ENCODE data around the gene TPD52L1.
"Not testable (repeated sequence)": the region's sequence is repeated elsewhere in the genome, so short reads cannot be mapped to it uniquely, and the experiment has no call there.

The TPD52L1 gene

DNA sequence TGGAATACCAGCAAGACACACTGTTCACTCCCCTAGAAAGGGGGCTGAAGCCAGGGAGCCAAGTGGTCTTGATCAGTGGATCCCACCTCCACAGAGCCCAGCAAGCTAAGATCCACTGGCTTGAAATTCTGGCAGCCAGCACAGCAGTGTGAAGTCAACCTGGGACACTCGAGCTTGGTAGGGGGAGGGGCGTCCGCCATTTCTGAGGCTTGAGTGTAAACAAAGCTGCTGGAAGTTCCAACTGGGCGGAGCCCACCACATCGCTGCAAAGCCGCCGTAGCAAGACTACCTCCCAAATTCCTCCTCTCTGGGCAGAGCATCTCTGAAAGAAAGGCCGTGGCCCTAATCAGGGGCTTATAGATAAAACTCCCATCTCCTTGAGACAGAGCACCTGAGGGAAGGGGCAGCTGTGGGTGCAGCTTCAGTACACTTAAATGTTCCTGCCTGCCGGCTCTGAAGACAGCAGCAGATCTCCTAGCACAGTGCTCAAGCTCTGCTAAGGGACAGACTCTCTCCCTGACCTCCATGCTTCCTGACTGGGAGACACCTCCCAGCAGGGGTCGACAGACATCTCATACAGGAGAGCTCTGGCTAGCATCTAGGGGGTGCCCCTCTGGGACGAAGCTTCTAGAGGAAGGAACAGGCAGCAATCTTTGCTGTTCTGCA, 126.9 kb downstream of the TPD52L1 start:
- Mint-ChIP-seq H3K9me3 (peaks cover 20% of the 10 kb centered on the region), H3K36me3 (peaks cover 79% of the 10 kb centered on the region), H3K4me1 (peaks cover 21% of the 10 kb centered on the region)
- DNase-seq, H3K27me3 Mint-ChIP-seq, H3K4me3 Mint-ChIP-seq, H3K27ac Mint-ChIP-seq: not testable (repeated sequence)
- CTCF ChIA-PET = interaction anchor here (0.9 to 1.0 kb wide), 2 partner anchors 31 to 128 kb away, joined by 3 read pairs; no protein-coding TSS in a partner anchor

GRCh38 chr6:125282470-125282869, 128.9 kb downstream of the TPD52L1 start:
- CTCF ChIA-PET, H3K27me3 Mint-ChIP-seq, DNase-seq, H3K4me1 Mint-ChIP-seq, H3K27ac Mint-ChIP-seq, H3K4me3 Mint-ChIP-seq: not testable (repeated sequence)
- peaks cover 24% of the 10 kb centered on the region for H3K9me3 Mint-ChIP-seq
- H3K36me3 Mint-ChIP-seq = peaks cover 83% of the 10 kb centered on the region

DNA sequence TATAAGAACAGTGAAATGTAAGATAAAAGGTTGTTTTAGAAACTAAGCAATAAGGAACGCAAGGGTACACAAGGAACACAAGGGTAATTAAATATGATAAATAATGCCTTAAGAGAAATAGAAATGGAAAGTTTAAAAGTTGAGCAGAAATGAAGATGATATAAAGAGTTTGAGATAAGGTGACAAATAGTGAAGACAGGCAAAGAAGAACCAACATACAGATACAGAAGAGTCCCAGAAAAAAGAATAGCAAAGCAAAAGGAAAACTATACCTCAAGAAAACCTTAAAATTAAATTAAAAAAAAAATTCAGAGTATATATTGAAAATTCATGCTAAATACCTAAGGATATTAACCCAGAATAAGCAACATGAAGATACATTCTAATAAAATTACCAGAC, 131.8 kb downstream of the TPD52L1 start:
- CTCF ChIA-PET = no interaction called here
- DNase-seq = no peak
- H3K36me3 Mint-ChIP-seq = peaks cover 83% of the 10 kb centered on the region
- H3K9me3 Mint-ChIP-seq = peaks cover 34% of the 10 kb centered on the region
- no peaks in the 10 kb centered on the region for H3K27me3 Mint-ChIP-seq
- H3K4me3 Mint-ChIP-seq = no peak overlapping the region
- H3K27ac Mint-ChIP-seq = no peak overlapping the region
- peaks cover 2% of the 10 kb centered on the region for H3K4me1 Mint-ChIP-seq

DNA sequence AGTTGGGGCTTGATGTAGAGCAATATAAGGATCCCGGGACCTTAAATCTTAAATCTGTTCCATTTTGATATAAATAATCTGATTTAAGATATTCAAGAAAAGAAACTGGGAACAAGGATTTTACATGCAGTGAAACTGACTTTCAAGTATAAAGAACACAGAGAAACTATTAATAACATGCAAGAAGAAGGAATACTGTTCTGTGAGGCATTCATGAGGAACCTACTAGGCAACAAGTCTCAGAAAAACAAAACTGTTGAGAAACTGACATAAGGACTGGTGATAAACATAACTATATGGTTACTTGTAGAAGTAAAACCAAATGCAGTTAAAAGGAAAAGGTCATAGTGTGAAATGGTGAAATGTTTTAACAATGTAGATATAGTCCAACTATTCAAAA, 132.4 kb downstream of the TPD52L1 start:
- Mint-ChIP-seq H3K9me3 (peaks cover 30% of the 10 kb centered on the region), H3K4me3 (no peak overlapping the region), H3K27ac (no peak overlapping the region), H3K36me3 (peaks cover 79% of the 10 kb centered on the region), H3K27me3 (no peaks in the 10 kb centered on the region), H3K4me1 (peaks cover 2% of the 10 kb centered on the region)
- no peak for DNase-seq
- CTCF ChIA-PET = no interaction called here

GRCh38 chr6:125287718-125288117, 134.1 kb downstream of the TPD52L1 start:
- peaks cover 83% of the 10 kb centered on the region for H3K36me3 Mint-ChIP-seq

DNA sequence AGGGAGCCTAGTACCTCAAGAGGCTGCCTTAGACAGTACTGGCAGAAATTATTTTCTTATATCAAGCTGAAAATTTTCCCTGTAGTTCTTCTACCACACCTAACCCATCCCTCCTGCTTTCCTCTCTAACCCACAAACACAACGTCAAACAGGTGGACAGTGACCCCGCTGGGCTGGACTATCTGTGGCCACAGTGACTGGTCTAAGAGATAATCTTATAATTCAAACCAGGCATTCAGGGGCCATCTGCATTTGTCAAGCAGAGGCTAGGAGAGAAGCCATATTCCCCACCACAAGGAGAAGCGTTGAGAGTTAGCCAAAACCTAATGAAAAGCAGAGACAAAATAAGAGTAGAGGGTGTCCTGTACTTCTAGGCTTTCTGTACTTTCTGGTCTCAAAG, 140.0 kb downstream of the TPD52L1 start:
- DNase-seq = no peak
- H3K4me3 Mint-ChIP-seq = no peak overlapping the region
- no peak overlapping the region for H3K27ac Mint-ChIP-seq
- no peaks in the 10 kb centered on the region for H3K27me3 Mint-ChIP-seq
- H3K9me3 Mint-ChIP-seq = peaks cover 4% of the 10 kb centered on the region
- H3K36me3 Mint-ChIP-seq = peaks cover 69% of the 10 kb centered on the region
- CTCF ChIA-PET = no interaction called here
- peaks cover 12% of the 10 kb centered on the region for H3K4me1 Mint-ChIP-seq

More at GRCh38 chr6:125287718-125288117, 134.1 kb downstream of the TPD52L1 start:
- CTCF ChIA-PET = no interaction called here
- Mint-ChIP-seq H3K27me3 (no peaks in the 10 kb centered on the region), H3K9me3 (peaks cover 21% of the 10 kb centered on the region), H3K4me3 (no peak overlapping the region), H3K27ac (no peak overlapping the region), H3K4me1 (peaks cover 2% of the 10 kb centered on the region)
- DNase-seq = no peak

DNA sequence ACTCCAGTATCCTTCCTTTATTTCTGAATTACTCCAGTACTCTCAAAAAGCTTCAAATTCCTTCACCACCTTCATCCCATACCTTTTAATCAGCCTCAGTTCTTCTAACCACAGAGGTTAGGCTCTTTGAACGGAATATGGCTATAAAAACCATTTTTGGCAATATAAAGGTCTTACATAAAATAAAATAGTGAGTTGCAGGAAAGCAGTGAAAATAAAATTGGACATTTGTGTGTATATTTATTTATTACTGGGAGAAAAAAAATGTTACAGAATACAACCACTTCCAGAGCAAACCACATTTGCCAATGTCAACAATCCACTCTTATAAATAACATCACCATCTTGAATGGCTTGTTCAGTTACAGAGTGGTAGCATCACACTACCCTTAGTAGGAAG, 140.5 kb downstream of the TPD52L1 start:
- no peaks in the 10 kb centered on the region for H3K27me3 Mint-ChIP-seq
- DNase-seq = no peak
- H3K9me3 Mint-ChIP-seq = peaks cover 4% of the 10 kb centered on the region
- CTCF ChIA-PET = no interaction called here
- H3K27ac Mint-ChIP-seq = no peak overlapping the region
- peaks cover 69% of the 10 kb centered on the region for H3K36me3 Mint-ChIP-seq
- H3K4me1 Mint-ChIP-seq = peaks cover 13% of the 10 kb centered on the region
- no peak overlapping the region for H3K4me3 Mint-ChIP-seq

- CTCF ChIA-PET = no interaction called here
- H3K36me3 Mint-ChIP-seq = peaks cover 72% of the 10 kb centered on the region
- H3K4me3 Mint-ChIP-seq = no peak overlapping the region
- peaks cover 20% of the 10 kb centered on the region for H3K4me1 Mint-ChIP-seq
- H3K9me3 Mint-ChIP-seq = no peaks in the 10 kb centered on the region
- no peak for DNase-seq
- H3K27ac Mint-ChIP-seq = no peak overlapping the region
- H3K27me3 Mint-ChIP-seq = no peaks in the 10 kb centered on the region
Observed at GRCh38 chr6:125294925-125295324, 141.4 kb downstream of the TPD52L1 start.

GRCh38 chr6:125296471-125296870, 142.9 kb downstream of the TPD52L1 start:
- H3K4me3 Mint-ChIP-seq = no peak overlapping the region
- H3K27ac Mint-ChIP-seq = no peak overlapping the region
- peaks cover 34% of the 10 kb centered on the region for H3K4me1 Mint-ChIP-seq
- no peaks in the 10 kb centered on the region for H3K9me3 Mint-ChIP-seq
- no peaks in the 10 kb centered on the region for H3K27me3 Mint-ChIP-seq
- DNase-seq = no peak
- peaks cover 70% of the 10 kb centered on the region for H3K36me3 Mint-ChIP-seq
- CTCF ChIA-PET = no interaction called here

- no peak overlapping the region for H3K4me3 Mint-ChIP-seq
- peaks cover 51% of the 10 kb centered on the region for H3K4me1 Mint-ChIP-seq
- CTCF ChIA-PET = interaction anchor here (1.5 kb wide), 1 partner anchor 13 kb away, joined by 3 read pairs; no protein-coding TSS in a partner anchor
- peaks cover 52% of the 10 kb centered on the region for H3K36me3 Mint-ChIP-seq
- no peak for DNase-seq
- H3K27me3 Mint-ChIP-seq = no peaks in the 10 kb centered on the region
- H3K27ac Mint-ChIP-seq = peak overlapping the region; percentile 29
- no peaks in the 10 kb centered on the region for H3K9me3 Mint-ChIP-seq
Observed at GRCh38 chr6:125299257-125299656, 145.7 kb downstream of the TPD52L1 start.

DNA sequence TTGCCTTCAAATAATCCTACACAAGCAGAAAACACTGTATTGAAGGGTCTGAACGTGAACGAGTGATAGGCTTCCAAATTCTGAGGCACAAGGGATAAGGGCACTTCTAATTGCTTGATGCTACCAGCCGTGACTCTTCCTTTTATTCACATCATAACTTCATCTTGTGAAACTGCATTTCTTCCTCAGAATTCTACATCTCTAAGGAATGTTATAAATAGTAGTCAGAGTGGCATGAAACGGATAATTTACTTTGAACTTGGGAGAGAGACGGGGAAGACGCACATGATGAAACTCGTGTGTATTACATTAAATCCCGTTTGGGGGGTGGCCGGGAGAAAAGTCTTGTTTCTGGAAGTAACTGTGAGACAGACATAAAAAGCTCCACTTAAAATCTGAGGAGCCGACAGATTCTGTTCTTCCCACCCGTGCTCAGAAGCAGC, 147.4 kb downstream of the TPD52L1 start:
- H3K36me3 Mint-ChIP-seq = peaks cover 39% of the 10 kb centered on the region
- no peak for DNase-seq
- CTCF ChIA-PET = interaction anchor here (1.3 kb wide), 1 partner anchor 12 kb away, joined by 4 read pairs; no protein-coding TSS in a partner anchor
- no peaks in the 10 kb centered on the region for H3K27me3 Mint-ChIP-seq
- no peaks in the 10 kb centered on the region for H3K9me3 Mint-ChIP-seq
- peak overlapping the region; percentile 82 for H3K4me3 Mint-ChIP-seq
- H3K27ac Mint-ChIP-seq = peak overlapping the region; percentile 88
- H3K4me1 Mint-ChIP-seq = peaks cover 51% of the 10 kb centered on the region

DNA sequence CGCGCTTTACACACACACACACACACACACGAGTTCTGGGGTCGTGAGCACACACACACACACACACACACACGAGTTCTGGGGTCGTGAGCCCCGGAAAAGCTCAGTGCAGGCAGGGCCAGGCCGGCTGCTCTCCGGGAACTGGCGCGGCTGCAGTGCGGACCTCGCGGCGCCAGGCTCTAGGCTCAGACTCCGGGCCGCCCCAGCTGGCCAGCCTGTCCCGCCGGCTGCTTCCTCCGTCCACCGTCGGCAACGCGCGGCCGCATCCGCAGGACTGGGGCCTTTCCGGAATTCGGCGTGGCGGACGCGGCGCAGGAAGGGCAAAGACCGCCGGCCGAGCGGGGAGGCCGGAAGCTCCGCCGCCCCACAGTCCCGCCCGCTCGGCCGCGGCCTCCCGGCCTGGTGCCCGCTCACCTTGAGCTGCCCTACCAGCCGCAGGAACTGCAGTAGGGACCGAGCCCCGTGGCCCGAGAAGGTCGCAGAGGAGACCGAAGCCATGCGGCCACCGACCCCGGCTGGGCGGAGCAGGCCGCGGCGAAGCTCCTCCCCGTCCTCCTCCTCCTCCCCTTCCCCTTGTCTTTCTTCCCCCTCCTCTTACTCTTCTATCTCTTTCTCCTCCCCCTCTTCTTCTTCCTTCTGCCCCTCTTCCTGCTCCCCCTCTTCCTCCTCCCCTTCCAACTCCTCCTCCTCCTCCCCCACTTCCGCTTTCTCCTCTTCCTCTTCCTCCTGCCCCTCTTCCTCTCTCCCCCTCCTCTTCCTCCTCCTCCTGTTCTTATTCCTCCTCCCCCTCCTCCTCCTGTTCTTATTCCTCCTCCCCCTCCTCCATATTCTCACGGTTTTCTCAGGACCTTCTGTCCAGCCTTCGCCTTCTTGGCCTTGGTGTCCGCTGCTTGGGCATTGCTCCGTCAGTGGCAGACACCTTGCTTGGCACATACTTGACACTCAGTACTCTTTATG, 148.1 kb downstream of the TPD52L1 start, which contains the start of gene HDDC2:
HDDC2 (minus strand) TSS at position 533 of the 957 bp plus-strand sequence; CDS start at position 498, 35 bp downstream.
- Mint-ChIP-seq H3K27ac (peak within 1 kb of the TSS; percentile 88), H3K36me3 (peaks cover 33% of the 10 kb centered on the region), H3K27me3 (peaks cover under 1% of the 10 kb centered on the region), H3K9me3 (no peaks in the 10 kb centered on the region), H3K4me1 (peaks cover 51% of the 10 kb centered on the region), H3K4me3 (peak within 1 kb of the TSS; percentile 82)
- DNase-seq = peak; percentile 63
- CTCF ChIA-PET = interaction anchor here (0.5 to 1.3 kb wide), 2 partner anchors 12 to 452 kb away, joined by 3 to 4 read pairs; no protein-coding TSS in a partner anchor

DNA sequence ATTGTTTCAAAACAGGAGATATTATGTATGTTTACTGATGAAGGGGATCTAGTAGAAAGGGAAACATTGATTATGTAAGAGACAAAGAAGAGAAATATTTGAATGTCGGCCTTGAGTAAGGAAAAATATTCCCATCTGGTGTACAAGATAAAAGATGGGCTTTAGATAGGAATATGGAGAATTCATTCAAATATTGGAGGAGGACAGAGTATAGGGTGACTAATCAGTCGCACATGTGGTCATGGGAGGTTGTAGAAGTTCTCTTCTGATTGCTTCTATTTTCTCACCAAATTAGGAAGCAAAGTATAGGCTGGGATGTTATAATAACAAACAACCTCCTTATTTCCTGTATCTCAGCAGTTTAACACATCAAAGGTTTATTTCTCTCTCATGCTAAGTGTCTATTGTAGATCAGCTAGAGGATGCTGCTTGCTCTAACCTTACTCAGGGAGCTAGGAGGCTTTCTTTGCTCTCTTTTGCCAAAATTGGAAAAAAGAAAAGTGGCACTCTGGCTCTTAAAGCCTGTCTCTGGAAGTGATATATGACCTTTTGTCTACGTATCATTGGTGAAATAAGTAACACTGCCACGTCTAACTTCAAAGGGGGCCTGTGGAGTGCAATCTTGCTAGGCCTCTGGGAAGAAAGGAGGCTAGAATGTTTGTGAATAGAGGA, 149.4 kb downstream of the TPD52L1 start:
- DNase-seq = no peak
- CTCF ChIA-PET = interaction anchor here (0.5 kb wide), 1 partner anchor 451 kb away, joined by 3 read pairs; no protein-coding TSS in a partner anchor
- Mint-ChIP-seq H3K9me3 (no peaks in the 10 kb centered on the region), H3K36me3 (peaks cover 23% of the 10 kb centered on the region), H3K27ac (peak overlapping the region; percentile 78), H3K27me3 (peaks cover 7% of the 10 kb centered on the region), H3K4me1 (peaks cover 46% of the 10 kb centered on the region), H3K4me3 (peak overlapping the region; percentile 82)

DNA sequence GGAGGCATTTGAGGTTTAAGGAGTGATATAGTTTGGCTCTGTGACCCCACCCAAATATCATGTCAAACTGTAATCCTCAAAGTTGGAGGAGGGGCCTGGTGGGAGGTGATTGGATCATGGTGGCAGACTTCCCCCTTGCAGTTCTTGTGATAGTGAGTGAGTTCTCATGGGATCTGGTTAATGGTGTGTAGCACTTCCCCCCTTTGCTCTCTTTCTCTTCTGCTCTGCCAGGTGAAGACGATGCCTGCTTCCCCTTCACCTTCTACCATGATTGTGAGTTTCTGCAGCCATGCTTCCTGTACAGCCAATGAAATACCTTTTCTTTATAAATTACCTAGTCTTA, 149.9 kb downstream of the TPD52L1 start:
- DNase-seq = no peak
- H3K27ac Mint-ChIP-seq = peak overlapping the region; percentile 78
- peaks cover 19% of the 10 kb centered on the region for H3K36me3 Mint-ChIP-seq
- H3K27me3 Mint-ChIP-seq = peaks cover 7% of the 10 kb centered on the region
- H3K9me3 Mint-ChIP-seq = no peaks in the 10 kb centered on the region
- H3K4me1 Mint-ChIP-seq = peaks cover 46% of the 10 kb centered on the region
- no peak overlapping the region for H3K4me3 Mint-ChIP-seq
- CTCF ChIA-PET = no interaction called here

Data from activated naive CD4-positive, alpha-beta T cell treated with anti-CD3 and anti-CD28 coated beads, Interleukin-2, amount 10 ng/mL, durations not matched to agents 7 days and 5 days (primary cell).